HG03575 (cell line): Measurements from ENCODE around the gene LDB3.

Source experiments
- ATAC-seq: cut with Tn5 transposase; IDR thresholded peaks from one replicate; pipeline ENCODE4 v1.9.1; 2021; ENCODE audit not compliant: unreplicated experiment, insufficient number of reproducible peaks, low FRiP score; ENCODE audit errors: extremely low read depth

Gene LDB3

GRCh38 chr10:86649471-86650150, 18.7 kb upstream of the LDB3 start:
- no peak for ATAC-seq

- no peak for ATAC-seq
These were observed 18.2 kb upstream of the LDB3 start for GRCh38 chr10:86650151-86650550.

- ATAC-seq, result no peak
These were observed 17.3 kb upstream of the LDB3 start for GRCh38 chr10:86651021-86651471.

- ATAC-seq, result no peak
These were observed 16.5 kb upstream of the LDB3 start for GRCh38 chr10:86651631-86652331.

GRCh38 chr10:86652361-86653202, 15.7 kb upstream of the LDB3 start:
- ATAC-seq, result no peak

GRCh38 chr10:86653379-86653778, 14.9 kb upstream of the LDB3 start:
- no peak for ATAC-seq

GRCh38 chr10:86653987-86654386, 14.3 kb upstream of the LDB3 start:
- ATAC-seq, result no peak

- ATAC-seq, result no peak
These were observed 13.7 kb upstream of the LDB3 start, which contains the start of gene OPN4 for GRCh38 chr10:86654411-86655172. TSS of gene OPN4 (plus strand) at chr10:86654547. CDS start at chr10:86654784, 237 bp downstream.

- ATAC-seq, result no peak
These were observed 13.2 kb upstream of the LDB3 start for GRCh38 chr10:86655173-86655540.

- no peak for ATAC-seq
These were observed 12.7 kb upstream of the LDB3 start for GRCh38 chr10:86655596-86655995.

GRCh38 chr10:86657011-86657395, 11.3 kb upstream of the LDB3 start:
- no peak for ATAC-seq

GRCh38 chr10:86657396-86658011, 10.8 kb upstream of the LDB3 start:
- ATAC-seq, result no peak

GRCh38 chr10:86658261-86658741, 10.0 kb upstream of the LDB3 start:
- ATAC-seq, result no peak

- no peak for ATAC-seq
These were observed 9.6 kb upstream of the LDB3 start for GRCh38 chr10:86658751-86659150.

- no peak for ATAC-seq
These were observed 9.1 kb upstream of the LDB3 start for GRCh38 chr10:86659161-86659691.

GRCh38 chr10:86659721-86660453, 8.4 kb upstream of the LDB3 start:
- ATAC-seq, result no peak

- no peak for ATAC-seq
These were observed 6.9 kb upstream of the LDB3 start for GRCh38 chr10:86661161-86662025.
